ENCODE data around the gene SELENOO.

The SELENOO gene

GRCh38 chr22:50216684-50217520 is 16.1 kb downstream of the SELENOO start:
- DNase-seq (ENCODE audit: low read depth), result no peak

- no peak for DNase-seq (ENCODE audit: low read depth)
Observed at GRCh38 chr22:50217543-50218152, 16.8 kb downstream of the SELENOO start.

- no peak for DNase-seq (ENCODE audit: low read depth)
Observed at GRCh38 chr22:50218153-50218995, 17.6 kb downstream of the SELENOO start.

- no peak for DNase-seq (ENCODE audit: low read depth)
Observed at GRCh38 chr22:50218996-50219727, 18.4 kb downstream of the SELENOO start.

- DNase-seq (ENCODE audit: low read depth), result no peak
Observed at GRCh38 chr22:50219800-50220602, 19.2 kb downstream of the SELENOO start.

- no peak for DNase-seq (ENCODE audit: low read depth)
Observed at GRCh38 chr22:50220603-50221409, 20.0 kb downstream of the SELENOO start.

GRCh38 chr22:50221410-50222300 is 20.8 kb downstream of the SELENOO start:
- DNase-seq (ENCODE audit: low read depth), result no peak

- DNase-seq (ENCODE audit: low read depth), result no peak
Observed at GRCh38 chr22:50222508-50222907, 21.7 kb downstream of the SELENOO start.

- DNase-seq (ENCODE audit: low read depth), result no peak
Observed at GRCh38 chr22:50224071-50224470, 23.3 kb downstream of the SELENOO start.

GRCh38 chr22:50225200-50225969 is 24.6 kb downstream of the SELENOO start:
- DNase-seq (ENCODE audit: low read depth), result no peak

- DNase-seq (ENCODE audit: low read depth), result no peak
Observed at GRCh38 chr22:50226063-50226874, 25.5 kb downstream of the SELENOO start.

GRCh38 chr22:50226875-50227165 is 26.0 kb downstream of the SELENOO start:
- no peak for DNase-seq (ENCODE audit: low read depth)

GRCh38 chr22:50227579-50228215 is 26.9 kb downstream of the SELENOO start:
- no peak for DNase-seq (ENCODE audit: low read depth)

GRCh38 chr22:50228366-50228765 is 27.6 kb downstream of the SELENOO start:
- no peak for DNase-seq (ENCODE audit: low read depth)

GRCh38 chr22:50229370-50229769 is 28.6 kb downstream of the SELENOO start:
- no peak for DNase-seq (ENCODE audit: low read depth)

- DNase-seq (ENCODE audit: low read depth), result no peak
Observed at GRCh38 chr22:50232481-50233151, 31.8 kb downstream of the SELENOO start.

GRCh38 chr22:50233223-50233622 is 32.4 kb downstream of the SELENOO start:
- no peak for DNase-seq (ENCODE audit: low read depth)
